Measurements from ENCODE around the gene KIF16B.

Gene KIF16B

GRCh38 chr20:16554766-16555543 lies 18.3 kb downstream of the KIF16B start:
- no peak for DNase-seq (ENCODE audit: low read depth in 2 of 3, low spot score in 1 of 3)

- DNase-seq (ENCODE audit: low read depth in 2 of 3, low spot score in 1 of 3): no peak
Measured at GRCh38 chr20:16553684-16554083, 19.6 kb downstream of the KIF16B start.

- no peak for DNase-seq (ENCODE audit: low read depth in 2 of 3, low spot score in 1 of 3)
Measured at GRCh38 chr20:16553101-16553500, 20.1 kb downstream of the KIF16B start.

- no peak for DNase-seq (ENCODE audit: low read depth in 2 of 3, low spot score in 1 of 3)
Measured at GRCh38 chr20:16552015-16552414, 21.2 kb downstream of the KIF16B start.

- no peak for DNase-seq (ENCODE audit: low read depth in 2 of 3, low spot score in 1 of 3)
Measured at GRCh38 chr20:16551607-16552006, 21.6 kb downstream of the KIF16B start.

GRCh38 chr20:16548068-16548672 lies 25.1 kb downstream of the KIF16B start:
- no peak for DNase-seq (ENCODE audit: low read depth in 2 of 3, low spot score in 1 of 3)

- no peak for DNase-seq (ENCODE audit: low read depth in 2 of 3, low spot score in 1 of 3)
Measured at GRCh38 chr20:16544949-16545348, 28.3 kb downstream of the KIF16B start.

GRCh38 chr20:16542477-16542876 lies 30.8 kb downstream of the KIF16B start:
- DNase-seq (ENCODE audit: low read depth in 2 of 3, low spot score in 1 of 3): no peak

- no peak for DNase-seq (ENCODE audit: low read depth in 2 of 3, low spot score in 1 of 3)
Measured at GRCh38 chr20:16541878-16542277, 31.4 kb downstream of the KIF16B start.

GRCh38 chr20:16541226-16541625 lies 32.0 kb downstream of the KIF16B start:
- DNase-seq (ENCODE audit: low read depth in 2 of 3, low spot score in 1 of 3): no peak

GRCh38 chr20:16539280-16540021 lies 33.8 kb downstream of the KIF16B start:
- no peak for DNase-seq (ENCODE audit: low read depth in 2 of 3, low spot score in 1 of 3)

- DNase-seq (ENCODE audit: low read depth in 2 of 3, low spot score in 1 of 3): no peak
Measured at GRCh38 chr20:16538779-16539178, 34.5 kb downstream of the KIF16B start.

- DNase-seq (ENCODE audit: low read depth in 2 of 3, low spot score in 1 of 3): no peak
Measured at GRCh38 chr20:16537918-16538317, 35.3 kb downstream of the KIF16B start.

GRCh38 chr20:16537025-16537665 lies 36.1 kb downstream of the KIF16B start:
- DNase-seq (ENCODE audit: low read depth in 2 of 3, low spot score in 1 of 3): no peak

- no peak for DNase-seq (ENCODE audit: low read depth in 2 of 3, low spot score in 1 of 3)
Measured at GRCh38 chr20:16535277-16535676, 38.0 kb downstream of the KIF16B start.

- DNase-seq (ENCODE audit: low read depth in 2 of 3, low spot score in 1 of 3): no peak
Measured at GRCh38 chr20:16533502-16533901, 39.7 kb downstream of the KIF16B start.

GRCh38 chr20:16531485-16531884 lies 41.8 kb downstream of the KIF16B start:
- no peak for DNase-seq (ENCODE audit: low read depth in 2 of 3, low spot score in 1 of 3)

GRCh38 chr20:16530201-16530681 lies 43.0 kb downstream of the KIF16B start:
- DNase-seq (ENCODE audit: low read depth in 2 of 3, low spot score in 1 of 3): no peak

GRCh38 chr20:16528078-16528477 lies 45.2 kb downstream of the KIF16B start:
- DNase-seq (ENCODE audit: low read depth in 2 of 3, low spot score in 1 of 3): no peak

GRCh38 chr20:16527438-16527837 lies 45.8 kb downstream of the KIF16B start:
- no peak for DNase-seq (ENCODE audit: low read depth in 2 of 3, low spot score in 1 of 3)

All from stimulated activated CD4-positive, alpha-beta T cell treated with anti-CD3 and anti-CD28 coated beads, Interleukin-12 subunit alpha, Interleukin-12 subunit beta, amount 100 ng/mL, for 48 hours (primary cell).